IgD-negative memory B cell (primary cell): Measurements from ENCODE around the gene NINJ1. TPM values are rescaled to one million over a fixed set of nuclear protein-coding genes. Genes with fewer than 3 reads are reported as not detected.
"Not testable (repeated sequence)": the region's sequence is repeated elsewhere in the genome, so short reads cannot be mapped to it uniquely, and the experiment has no call there.

Experiments
- H3K27ac Mint-ChIP-seq, 3 donors: one replicate each; pipeline ENCODE4 v1.8.0; 2020 to 2022; ENCODE audit warnings: mild to moderate bottlenecking in 3 of 3, mixed read lengths in 3 of 3, moderate library complexity in 1 of 3
- H3K27me3 Mint-ChIP-seq: one replicate; pipeline ENCODE4 v1.8.0; 2021; ENCODE audit warnings: mixed read lengths
- H3K36me3 Mint-ChIP-seq: one replicate; pipeline ENCODE4 v1.8.0; 2020; ENCODE audit warnings: mild to moderate bottlenecking, mixed read lengths
- H3K4me1 Mint-ChIP-seq, 3 donors: one replicate each; pipeline ENCODE4 v1.8.0; 2020 to 2022; ENCODE audit warnings: mixed read lengths in 3 of 3, mild to moderate bottlenecking in 1 of 3
- H3K4me3 Mint-ChIP-seq, 4 donors: one replicate each; pipeline ENCODE4 v1.8.0; 2020 to 2022; ENCODE audit warnings: mild to moderate bottlenecking in 4 of 4, mixed read lengths in 4 of 4, moderate library complexity in 3 of 4
- H3K9me3 Mint-ChIP-seq, 3 donors: one replicate each; pipeline ENCODE4 v1.8.0; 2020 to 2021; ENCODE audit warnings: mixed read lengths in 3 of 3, mild to moderate bottlenecking in 1 of 3
- polyA plus RNA-seq: library from polyadenylated mRNA; unstranded; fragments of 300-500 nt; fragmentation: Illumina TruSeq; gene quantifications from one replicate; pipeline ENCODE4 v1.2.3, GENCODE V29; 2021

Gene NINJ1
- polyA plus RNA-seq, 1 donor from 2014 or later, result 8.3 TPM

DNA sequence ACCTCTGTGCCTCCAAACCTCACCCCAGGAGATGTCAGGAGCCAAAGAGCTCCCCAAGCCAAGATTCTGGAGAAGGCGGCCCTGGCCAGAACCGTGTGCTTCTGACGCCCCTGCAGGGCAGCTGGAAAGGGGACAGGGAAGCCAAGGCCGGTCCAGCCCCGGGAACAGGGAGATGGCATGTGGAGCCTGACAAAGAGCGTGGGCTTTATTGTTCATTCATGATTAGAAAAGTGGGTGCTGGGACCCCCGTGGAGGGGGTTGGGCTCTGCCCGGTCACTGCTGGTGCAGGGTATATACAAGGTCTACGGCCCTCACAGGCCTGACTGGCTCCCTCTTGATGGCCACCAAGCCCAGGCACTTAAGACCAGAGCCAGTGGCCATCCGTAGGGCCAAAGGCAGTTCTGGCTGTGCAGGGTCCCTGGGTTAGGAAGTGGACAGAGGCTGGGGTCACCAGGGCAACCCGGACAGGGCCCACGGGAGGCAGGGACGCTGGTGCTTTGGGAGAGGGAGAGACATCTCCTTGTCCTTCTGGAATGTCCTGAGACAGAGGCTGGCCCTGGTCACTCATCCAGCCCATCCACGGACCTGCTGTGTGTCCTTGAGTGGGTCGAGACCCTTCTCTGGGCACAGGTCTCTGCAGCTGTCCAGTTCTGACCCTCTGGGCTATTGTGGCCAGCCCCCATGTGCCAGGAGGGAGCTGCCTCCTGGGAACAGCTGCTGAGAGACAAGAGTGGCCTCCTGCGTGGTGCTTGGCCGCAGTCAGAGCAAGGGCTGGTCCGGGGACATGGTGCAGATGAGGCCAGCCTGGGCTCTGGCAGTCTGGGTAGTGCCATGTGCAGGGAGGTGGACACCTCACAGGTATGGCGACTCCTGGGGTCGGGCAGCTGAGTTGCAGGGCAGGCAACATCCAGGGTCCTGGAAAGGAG lies 12.5 kb downstream of the NINJ1 start:
- Mint-ChIP-seq H3K4me3 (no peak overlapping the region), H3K36me3 (peaks cover 1% of the 10 kb centered on the region), H3K9me3 (no peaks in the 10 kb centered on the region), H3K27me3 (no peaks in the 10 kb centered on the region), H3K27ac (peak overlapping the region in 1 of 3 donors; percentile 48), H3K4me1 (peaks cover 12 to 17% (median 16%) of the 10 kb centered on the region in 3 donors)

- H3K4me3 Mint-ChIP-seq, result no peak overlapping the region
- no peaks in the 10 kb centered on the region for H3K9me3 Mint-ChIP-seq
- H3K4me1 Mint-ChIP-seq, result peaks cover 10 to 17% (median 14%) of the 10 kb centered on the region in 3 donors
- H3K36me3 Mint-ChIP-seq, result peaks cover 1% of the 10 kb centered on the region
- peak overlapping the region in 1 of 3 donors; percentile 48 for H3K27ac Mint-ChIP-seq
- H3K27me3 Mint-ChIP-seq, result no peaks in the 10 kb centered on the region
These were observed 13.2 kb downstream of the NINJ1 start for GRCh38 chr9:93120846-93121315.

DNA sequence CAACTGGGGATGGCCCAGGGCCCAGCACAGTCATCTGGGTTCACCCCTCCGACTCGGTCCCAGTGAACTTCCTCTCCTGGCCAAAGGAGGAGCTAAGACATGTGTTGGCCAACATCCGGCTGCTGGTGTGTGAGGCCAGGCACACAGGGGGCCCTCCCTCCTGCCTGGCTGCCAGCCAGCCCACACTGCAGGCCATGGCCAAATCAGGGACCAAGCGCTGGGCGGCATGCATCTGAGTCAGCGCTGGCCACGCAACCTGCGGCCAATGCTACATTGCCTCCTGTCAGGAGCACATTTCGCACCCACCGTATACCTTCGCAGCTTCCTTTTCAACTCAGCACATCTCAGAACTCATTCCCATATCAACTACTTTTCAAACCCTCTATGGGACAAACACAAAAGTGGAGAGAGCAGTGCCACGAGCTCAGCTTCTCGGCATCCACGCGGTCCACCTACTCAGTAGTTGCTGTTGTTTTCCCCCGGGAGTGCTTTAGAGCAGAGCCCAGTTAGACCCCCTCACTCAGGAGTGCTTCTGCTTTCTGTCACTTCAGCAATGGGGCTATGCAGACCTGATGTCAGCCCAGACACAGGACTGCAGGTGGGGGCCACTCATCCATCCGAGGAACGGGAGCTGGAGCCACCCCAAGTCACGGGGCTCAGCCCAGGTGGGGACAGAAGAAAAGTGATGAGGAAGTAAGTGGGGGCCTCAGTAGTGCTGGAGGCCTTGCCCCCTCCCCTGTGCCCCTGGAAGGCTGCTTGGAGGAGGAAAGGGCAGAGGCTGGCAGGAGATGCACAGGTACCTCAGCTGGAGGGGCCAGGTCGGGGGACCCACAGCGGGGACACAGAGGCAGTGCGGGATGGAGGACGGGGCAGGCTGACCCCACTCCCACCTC lies 13.9 kb downstream of the NINJ1 start:
- no peaks in the 10 kb centered on the region for H3K9me3 Mint-ChIP-seq
- peaks cover 10 to 17% (median 14%) of the 10 kb centered on the region in 3 donors for H3K4me1 Mint-ChIP-seq
- H3K27me3 Mint-ChIP-seq, result no peaks in the 10 kb centered on the region
- peak overlapping the region; percentile 9 to 85 (median 72) for H3K4me3 Mint-ChIP-seq
- H3K36me3 Mint-ChIP-seq, result peaks cover 1% of the 10 kb centered on the region
- peak overlapping the region in 2 of 3 donors; percentile 10 to 86 for H3K27ac Mint-ChIP-seq

GRCh38 chr9:93119703-93119952 lies 14.4 kb downstream of the NINJ1 start:
- H3K36me3 Mint-ChIP-seq, result peaks cover 1% of the 10 kb centered on the region
- peak overlapping the region in 2 of 3 donors; percentile 10 to 86 for H3K27ac Mint-ChIP-seq
- peak overlapping the region in 1 of 4 donors; percentile 32 for H3K4me3 Mint-ChIP-seq
- no peaks in the 10 kb centered on the region for H3K9me3 Mint-ChIP-seq
- H3K27me3 Mint-ChIP-seq, result no peaks in the 10 kb centered on the region
- H3K4me1 Mint-ChIP-seq, result peaks cover 12 to 17% (median 14%) of the 10 kb centered on the region in 3 donors

DNA sequence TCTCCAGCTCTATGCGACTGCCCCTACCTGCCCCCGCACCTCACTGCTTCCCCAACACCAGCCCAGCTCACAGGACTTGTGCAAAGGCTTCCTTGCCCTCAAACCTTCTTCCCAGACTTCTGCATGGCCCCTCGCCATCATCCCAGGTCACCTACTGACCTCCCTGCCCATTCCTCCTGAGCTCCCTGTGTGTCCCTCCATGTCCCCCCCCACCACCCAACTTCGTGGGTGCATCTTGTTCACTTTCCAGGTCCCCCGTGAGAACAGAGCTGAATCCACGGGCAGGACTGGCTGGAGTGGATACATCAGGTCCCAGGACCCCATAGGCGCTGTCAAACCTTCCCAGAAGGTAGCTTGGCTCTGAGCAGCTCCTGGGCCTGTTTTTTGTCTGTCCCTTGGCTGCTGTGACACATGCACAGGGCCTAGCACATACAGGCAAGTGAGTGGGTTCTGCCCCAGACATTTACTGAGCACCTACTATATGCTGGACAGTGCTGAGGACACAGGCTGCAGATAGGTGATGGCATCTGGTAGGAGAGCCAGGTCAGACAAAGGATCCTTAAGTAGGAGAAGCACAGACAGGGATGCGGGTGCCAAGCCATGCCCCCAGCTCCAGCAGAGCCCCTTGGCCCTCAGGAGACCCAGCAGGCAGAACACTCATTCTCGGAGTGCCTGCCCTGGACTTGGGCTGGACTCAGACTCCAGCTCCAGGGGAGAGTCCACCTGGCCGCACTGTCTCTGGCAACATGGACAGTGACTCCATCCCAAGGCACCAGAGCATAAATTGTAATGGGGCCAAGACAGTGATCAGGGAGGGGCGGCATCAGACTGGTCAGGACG lies 15.0 kb downstream of the NINJ1 start:
- peaks cover 2% of the 10 kb centered on the region for H3K36me3 Mint-ChIP-seq
- H3K4me3 Mint-ChIP-seq, result peak overlapping the region in 1 of 4 donors; percentile 32
- peaks cover 12 to 17% (median 14%) of the 10 kb centered on the region in 3 donors for H3K4me1 Mint-ChIP-seq
- H3K9me3 Mint-ChIP-seq, result no peaks in the 10 kb centered on the region
- no peaks in the 10 kb centered on the region for H3K27me3 Mint-ChIP-seq
- H3K27ac Mint-ChIP-seq, result peak overlapping the region in 1 of 3 donors; percentile 35

DNA sequence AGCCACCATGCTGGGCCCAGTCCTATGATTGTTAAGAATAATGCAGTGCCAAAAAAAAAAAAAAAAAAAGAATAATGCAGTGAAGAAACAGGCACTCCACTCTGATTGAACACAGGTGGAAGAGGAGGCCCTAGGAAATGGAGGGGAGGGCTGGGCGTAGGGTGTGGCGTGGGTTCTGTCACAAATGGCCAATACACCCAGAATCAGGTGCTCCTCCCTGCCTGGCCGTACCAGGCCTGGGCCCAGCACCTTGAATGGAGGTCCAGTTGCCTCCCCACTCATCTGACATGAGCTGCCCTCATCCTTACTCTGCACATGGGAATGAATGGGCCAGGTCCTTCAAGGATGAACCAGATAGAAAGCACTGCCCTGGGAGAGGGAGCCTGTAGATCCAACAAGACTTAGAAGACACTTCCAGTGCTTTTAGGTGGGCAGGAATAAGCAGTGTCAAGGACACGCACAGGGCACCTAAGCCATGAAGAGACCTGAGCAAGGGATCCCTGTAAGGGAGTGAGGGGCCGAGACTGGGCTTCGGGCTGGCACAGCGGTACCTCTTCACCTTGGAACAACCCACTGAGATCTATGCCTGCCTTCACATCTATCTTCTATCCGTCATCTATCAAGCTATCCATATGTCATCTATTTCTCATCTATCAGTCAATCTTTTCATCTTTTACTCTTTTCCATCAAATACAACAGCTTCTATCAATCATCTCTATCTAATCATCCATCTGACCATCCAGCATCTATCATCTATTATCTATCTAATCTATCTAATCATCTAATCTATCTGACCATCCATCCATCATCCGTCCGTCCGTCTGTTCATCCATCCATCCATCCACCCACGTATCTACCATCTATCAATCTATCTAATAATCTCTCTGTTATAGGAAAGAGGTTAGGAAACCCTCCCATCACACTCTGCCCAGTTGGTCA lies 15.9 kb downstream of the NINJ1 start:
- Mint-ChIP-seq H3K27ac (peak overlapping the region in 1 of 3 donors; percentile 7), H3K27me3 (no peaks in the 10 kb centered on the region), H3K36me3 (peaks cover 3% of the 10 kb centered on the region), H3K4me1 (peaks cover 12 to 17% (median 14%) of the 10 kb centered on the region in 3 donors), H3K9me3 (no peaks in the 10 kb centered on the region), H3K4me3 (no peak overlapping the region)

DNA sequence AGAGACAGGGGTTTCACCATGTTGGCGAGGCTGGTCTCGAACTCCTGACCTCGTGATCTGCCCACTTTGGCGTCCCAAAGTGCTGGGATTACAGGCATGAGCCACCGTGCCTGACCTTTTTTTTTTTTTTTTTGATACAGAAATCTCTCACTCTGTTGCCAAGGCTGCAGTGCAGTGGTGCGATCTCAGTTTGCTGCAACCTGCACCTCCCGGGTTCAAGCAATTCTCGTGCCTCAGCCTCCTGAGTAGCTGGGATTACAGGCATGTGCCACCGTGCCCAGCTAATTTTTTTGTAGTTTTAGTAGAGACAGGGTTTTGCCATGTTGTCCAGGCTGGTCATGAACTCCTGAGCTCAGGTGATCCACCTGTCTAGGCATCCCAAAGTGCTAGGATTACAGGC lies 16.5 kb downstream of the NINJ1 start:
- not testable (repeated sequence) for H3K9me3 Mint-ChIP-seq, H3K27me3 Mint-ChIP-seq, H3K36me3 Mint-ChIP-seq, H3K4me3 Mint-ChIP-seq
- H3K4me1 Mint-ChIP-seq, result peaks cover 12 to 17% (median 14%) of the 10 kb centered on the region in 3 donors
- peak overlapping the region in 1 of 3 donors; percentile 13 for H3K27ac Mint-ChIP-seq

DNA sequence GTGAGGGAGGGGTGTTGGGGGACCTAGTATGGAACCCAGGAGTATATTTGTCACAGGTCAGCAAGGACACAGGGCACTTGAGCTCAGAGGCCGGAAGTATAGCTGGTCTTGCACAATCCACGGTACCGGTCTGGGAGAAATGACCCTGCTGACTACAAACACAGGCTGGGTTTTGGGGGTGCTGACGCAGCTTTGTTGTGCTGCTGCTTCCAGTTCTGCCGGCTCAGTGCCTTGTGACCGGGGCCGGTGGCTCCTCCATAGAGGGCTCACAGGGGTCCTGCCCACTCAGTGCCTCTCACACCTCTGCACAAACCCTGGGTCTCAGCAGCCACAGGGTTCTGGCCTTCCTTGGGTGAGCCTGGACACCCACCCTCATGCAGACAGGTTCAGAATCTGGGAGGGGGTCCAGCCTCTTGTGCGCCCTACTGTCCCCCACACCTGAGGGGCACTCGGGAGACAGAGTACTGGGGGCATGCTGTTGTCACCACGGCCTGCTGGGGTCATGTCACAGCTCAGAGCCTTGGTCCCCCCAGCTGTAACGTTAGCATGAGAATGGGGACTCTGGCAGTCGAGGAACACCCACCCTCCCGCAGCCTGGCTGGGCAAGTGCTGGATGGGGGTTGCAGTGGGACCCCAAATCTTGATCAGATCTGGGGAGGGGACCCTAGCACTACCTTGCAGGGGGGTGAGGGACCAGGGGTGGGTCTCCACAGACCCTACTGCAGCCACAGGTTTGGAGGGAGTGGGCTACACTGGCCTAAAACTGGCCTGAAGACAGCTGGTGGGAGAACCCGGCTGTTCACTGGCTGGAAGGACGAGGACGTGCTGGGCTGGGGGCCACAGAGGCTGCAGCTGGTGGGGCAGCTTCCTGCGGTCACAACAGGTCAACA lies 17.7 kb downstream of the NINJ1 start:
- Mint-ChIP-seq H3K36me3 (peaks cover 3% of the 10 kb centered on the region), H3K27ac (no peak overlapping the region), H3K4me3 (no peak overlapping the region), H3K4me1 (peaks cover 12 to 17% (median 14%) of the 10 kb centered on the region in 3 donors), H3K9me3 (no peaks in the 10 kb centered on the region), H3K27me3 (no peaks in the 10 kb centered on the region)

DNA sequence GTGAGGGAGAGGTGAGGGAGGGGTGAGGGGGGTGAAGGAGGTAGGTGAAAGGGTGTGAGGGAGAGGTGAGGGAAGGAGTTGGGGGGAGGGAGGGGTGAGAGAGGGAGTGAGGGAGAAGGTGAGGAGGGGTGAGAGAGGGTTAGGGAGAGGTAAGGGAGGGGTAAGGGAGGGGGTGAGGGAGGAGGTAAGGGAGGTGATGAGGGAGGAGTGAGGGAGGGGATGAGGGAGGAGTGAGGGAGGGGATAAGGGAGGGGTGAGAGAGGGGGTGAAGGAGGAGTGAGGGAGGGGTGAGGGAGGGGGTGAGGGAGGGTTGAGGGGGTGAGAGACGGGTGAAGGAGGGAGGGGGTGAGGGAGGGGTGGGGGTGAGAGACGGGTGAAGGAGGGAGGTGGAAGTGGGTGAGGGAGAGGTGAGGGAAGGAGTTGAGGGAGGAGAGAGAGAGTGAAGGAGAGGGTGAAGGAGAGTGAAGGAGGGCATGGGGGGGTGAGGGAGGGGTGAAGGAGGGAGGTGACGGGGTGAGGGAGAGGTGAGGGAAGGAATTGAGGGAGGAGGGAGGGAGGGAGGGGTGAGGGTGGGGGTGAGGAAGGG lies 18.5 kb downstream of the NINJ1 start:
- H3K4me3 Mint-ChIP-seq, result no peak overlapping the region
- peaks cover 15 to 18% (median 17%) of the 10 kb centered on the region in 3 donors for H3K4me1 Mint-ChIP-seq
- H3K27ac Mint-ChIP-seq, result no peak overlapping the region

DNA sequence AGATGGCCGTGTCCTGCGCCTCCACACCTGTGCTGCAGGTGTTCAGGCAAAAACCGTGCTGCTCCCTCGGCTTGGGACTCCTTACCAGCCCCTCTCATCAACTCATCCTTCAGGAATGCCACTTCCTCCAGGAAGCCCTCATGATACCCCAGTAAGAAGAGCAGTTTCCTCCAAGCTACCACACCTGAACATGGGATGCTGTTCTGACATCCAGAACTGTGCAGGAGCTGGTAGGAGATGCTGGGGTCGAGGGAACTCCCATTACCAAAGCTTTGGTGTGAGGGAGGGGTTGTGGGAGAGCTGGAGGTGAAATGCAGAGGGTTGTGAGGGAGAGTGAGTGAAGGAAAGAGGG lies 19.1 kb downstream of the NINJ1 start:
- H3K27ac Mint-ChIP-seq, result no peak overlapping the region
- H3K4me3 Mint-ChIP-seq, result no peak overlapping the region
- H3K4me1 Mint-ChIP-seq, result peaks cover 10 to 17% (median 13%) of the 10 kb centered on the region in 3 donors
- peaks cover 3% of the 10 kb centered on the region for H3K36me3 Mint-ChIP-seq
- H3K9me3 Mint-ChIP-seq, result no peaks in the 10 kb centered on the region
- no peaks in the 10 kb centered on the region for H3K27me3 Mint-ChIP-seq

More for the DNA sequence above, 18.5 kb downstream of the NINJ1 start:
- Mint-ChIP-seq H3K36me3 (peaks cover 5% of the 10 kb centered on the region), H3K9me3 (no peaks in the 10 kb centered on the region), H3K27me3 (no peaks in the 10 kb centered on the region)

- Mint-ChIP-seq H3K4me1 (peaks cover 4 to 13% (median 7%) of the 10 kb centered on the region in 3 donors), H3K4me3 (no peak overlapping the region), H3K27me3 (no peaks in the 10 kb centered on the region), H3K9me3 (no peaks in the 10 kb centered on the region), H3K36me3 (peaks cover 3% of the 10 kb centered on the region), H3K27ac (no peak overlapping the region)
These were observed 19.7 kb downstream of the NINJ1 start for GRCh38 chr9:93114169-93114983.

GRCh38 chr9:93112864-93113389 lies 21.1 kb downstream of the NINJ1 start:
- Mint-ChIP-seq H3K27me3 (peaks cover 2% of the 10 kb centered on the region), H3K27ac (no peak overlapping the region), H3K4me3 (peak overlapping the region in 1 of 4 donors; percentile 63), H3K36me3 (peaks cover 3% of the 10 kb centered on the region), H3K9me3 (no peaks in the 10 kb centered on the region), H3K4me1 (peaks cover 6 to 11% (median 10%) of the 10 kb centered on the region in 3 donors)
